GM18870 (cell line): Measurements from ENCODE around the gene RESP18.
"Not testable (repeated sequence)": the region's sequence is repeated elsewhere in the genome, so short reads cannot be mapped to it uniquely, and the experiment has no call there.

ENCODE experiments used
- ATAC-seq: cut with Tn5 transposase; IDR thresholded peaks from one replicate; pipeline ENCODE4 v1.9.1; 2021; ENCODE audit warnings: moderate library complexity; ENCODE audit not compliant: unreplicated experiment

The RESP18 gene

DNA sequence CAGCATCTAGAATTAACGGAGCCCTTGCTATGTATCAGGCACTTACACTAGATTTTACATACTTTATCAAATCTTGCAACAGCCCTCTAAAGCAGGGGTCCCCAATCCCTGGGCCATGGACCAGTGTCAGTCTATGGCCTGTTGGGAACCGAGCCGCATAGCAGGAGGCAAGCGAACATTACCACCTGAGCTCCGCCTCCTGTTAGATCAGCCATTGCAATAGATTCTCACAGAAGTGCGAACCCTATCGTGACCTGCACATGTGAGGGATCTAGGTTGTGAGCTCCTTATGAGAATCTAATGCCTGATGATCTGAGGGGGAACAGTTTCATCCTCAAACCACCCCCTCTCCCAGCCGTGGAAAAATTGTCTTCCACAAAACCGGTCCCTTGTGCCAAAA, 39.9 kb downstream of the RESP18 start:
- no peak for ATAC-seq

DNA sequence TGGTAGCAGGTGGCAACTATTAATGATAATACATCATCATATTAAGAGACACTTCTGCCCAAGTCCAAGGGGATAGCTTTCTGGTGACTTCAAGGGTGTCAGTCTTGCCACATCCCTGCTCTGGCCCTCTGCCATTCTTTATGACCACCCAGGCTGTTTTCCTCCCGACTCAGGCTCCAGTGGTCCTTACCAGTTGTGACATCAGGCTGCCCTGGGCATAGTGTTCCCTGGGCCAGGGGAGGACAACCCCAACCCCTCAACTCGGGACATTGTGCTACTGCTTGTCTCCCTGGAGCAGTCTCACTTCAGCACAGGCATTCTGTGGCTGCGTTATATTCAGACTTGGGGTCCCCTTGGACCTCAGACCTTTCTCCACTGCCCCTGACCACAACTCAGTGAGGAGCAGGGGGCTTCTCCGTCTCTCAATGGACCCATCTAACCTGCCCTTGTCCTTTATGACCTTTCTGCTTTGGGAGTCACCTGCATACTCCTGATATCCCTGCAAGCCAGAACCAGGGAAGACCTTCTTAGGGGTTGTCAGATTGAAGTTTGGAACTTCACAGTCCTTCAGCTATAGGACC, 40.5 kb downstream of the RESP18 start:
- no peak for ATAC-seq

DNA sequence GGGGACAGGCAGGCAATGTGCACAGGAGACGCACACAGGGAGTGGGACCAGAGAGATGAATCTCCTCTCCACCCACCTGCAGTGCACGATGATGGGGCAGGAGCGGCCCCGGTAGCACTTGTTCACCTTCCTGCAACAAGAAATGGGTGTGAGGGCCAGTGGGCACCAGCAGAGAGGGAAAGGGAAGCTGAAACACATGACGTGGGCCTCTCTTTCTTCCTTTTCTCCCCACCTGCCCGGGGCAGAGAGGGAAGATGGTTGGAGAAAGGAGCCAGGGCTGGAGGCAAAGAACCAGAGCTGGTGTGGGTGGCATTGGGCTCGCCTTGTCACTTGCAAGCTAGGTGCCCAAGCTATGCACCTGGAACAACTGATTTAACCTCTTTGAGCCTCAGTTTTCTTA, 41.1 kb downstream of the RESP18 start:
- ATAC-seq, result no peak

DNA sequence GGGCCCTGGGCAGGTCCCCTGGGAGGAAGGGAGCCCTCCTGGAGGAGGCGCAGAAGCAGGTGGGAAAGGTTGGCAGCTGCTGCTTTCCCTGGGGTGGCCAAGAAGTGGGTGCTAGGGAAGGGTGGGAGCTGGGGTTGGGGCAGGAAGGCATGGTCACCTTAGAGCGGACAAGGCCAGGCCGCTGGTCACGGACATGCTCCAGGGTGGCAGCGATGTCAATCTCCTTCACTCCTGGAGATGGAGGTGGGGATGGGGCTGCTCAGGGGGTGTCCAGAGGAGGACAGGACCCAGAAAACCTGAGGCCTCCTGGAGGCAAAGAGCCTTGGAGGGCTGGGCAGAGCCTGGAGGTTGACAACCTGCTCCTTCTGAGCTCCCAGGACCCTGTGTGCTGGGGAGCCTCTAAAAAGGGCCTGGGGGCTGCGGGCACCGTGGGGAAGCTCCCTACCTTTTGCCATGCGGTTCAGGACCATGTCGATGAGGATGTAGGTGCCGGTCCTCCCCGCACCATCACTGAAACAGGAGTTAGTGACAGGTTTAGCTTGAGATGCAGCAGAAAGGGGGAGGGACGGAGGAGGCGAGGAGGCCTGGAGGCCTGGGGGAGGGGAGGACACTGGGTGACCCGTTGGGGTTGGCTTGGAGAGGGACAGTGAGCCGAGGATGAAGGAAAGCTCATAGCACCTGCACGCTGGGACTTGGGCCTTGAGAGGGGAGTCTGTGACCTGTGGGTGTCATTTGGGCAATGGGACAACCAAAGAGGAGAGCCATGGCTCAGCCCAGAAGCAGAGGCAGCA, 42.0 kb downstream of the RESP18 start:
- ATAC-seq, result no peak

DNA sequence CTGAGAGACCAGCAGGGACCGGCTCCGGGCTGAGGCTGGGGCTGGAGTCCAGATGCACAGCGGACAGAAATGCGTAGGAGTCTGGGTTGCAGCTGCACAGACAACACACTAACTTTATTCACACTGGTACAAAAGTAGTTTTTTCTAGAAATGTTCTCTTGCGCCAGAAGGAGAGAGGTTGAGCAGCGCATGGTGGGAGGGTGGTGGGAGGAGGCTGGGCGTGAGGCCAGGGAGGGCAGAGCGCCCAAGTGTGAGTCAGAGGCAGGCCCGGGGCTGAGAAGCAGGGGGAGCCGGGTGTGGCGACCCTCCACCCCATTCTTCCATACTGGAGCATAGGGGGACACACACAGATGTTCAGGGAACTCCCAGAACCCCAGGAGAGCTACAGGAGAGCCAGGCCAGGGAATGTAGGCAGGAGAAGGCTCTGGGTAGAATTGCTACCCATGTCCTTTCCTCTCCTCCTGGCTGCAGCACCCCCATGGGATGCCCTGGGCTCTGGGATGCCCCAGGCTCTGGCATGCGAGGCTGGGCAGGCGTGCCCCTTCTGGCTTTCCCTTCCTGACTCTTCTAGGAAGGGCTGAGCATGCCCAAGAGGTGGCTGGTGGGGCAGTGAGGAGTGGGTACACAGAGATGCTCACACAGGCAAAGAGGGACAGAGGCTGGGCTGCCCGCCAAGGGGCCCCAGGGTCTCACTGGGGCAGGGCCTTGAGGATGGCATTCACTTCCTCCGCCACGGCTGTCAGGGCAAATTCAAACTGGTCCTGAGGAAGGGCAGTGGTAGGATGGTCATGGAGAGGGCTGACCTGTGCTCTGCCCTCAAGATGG, 42.8 kb downstream of the RESP18 start:
- ATAC-seq, result no peak

DNA sequence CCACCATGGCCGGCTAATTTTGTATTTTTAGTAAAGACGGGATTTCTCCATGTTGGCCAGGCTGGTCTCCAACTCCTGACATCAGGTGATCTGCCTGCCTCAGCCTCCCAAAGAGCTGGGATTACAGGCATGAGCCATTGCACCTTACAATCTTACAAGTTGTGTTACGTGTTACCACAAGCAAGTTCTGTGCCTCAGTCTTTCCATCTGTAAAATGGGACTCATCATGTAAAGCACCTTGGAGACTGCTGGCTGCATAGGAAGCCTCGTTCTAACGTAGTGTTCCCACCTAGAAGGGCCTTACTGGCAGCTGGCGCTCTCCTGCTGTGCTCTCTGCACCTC, 43.4 kb downstream of the RESP18 start:
- no peak for ATAC-seq

DNA sequence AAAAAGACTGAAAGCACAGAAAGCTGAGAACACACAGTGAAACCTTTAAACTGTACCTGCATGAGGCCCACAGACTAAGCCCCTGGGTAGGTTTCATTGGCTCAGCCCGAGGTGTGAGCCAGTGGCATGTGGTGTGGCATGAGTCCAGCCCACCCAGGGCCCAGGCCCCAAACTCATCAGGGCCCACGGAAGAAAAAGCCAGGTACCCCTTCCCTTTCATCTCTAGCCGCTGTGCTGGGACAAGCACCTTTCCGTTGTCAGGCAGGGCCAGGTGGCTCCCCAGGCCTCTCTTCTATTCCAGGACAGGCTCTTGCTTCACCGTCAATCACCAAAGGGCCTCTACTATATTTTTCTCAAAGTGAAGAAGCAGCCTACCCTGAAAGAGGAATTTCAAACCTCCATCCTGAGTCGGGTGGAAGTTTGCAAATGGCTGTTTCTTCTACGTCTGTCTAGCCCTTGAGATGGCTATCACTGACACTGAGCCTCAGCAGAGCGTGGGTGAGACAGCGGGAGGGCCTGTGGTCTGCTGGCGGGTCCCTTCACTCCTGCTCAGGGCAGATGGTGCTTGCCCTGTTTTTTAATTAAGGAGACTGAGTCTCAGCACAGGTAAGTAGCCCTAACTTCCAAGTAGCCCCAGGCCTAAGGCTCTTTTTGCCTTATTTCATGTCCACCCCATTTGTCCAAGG, 44.8 kb downstream of the RESP18 start:
- no peak for ATAC-seq

DNA sequence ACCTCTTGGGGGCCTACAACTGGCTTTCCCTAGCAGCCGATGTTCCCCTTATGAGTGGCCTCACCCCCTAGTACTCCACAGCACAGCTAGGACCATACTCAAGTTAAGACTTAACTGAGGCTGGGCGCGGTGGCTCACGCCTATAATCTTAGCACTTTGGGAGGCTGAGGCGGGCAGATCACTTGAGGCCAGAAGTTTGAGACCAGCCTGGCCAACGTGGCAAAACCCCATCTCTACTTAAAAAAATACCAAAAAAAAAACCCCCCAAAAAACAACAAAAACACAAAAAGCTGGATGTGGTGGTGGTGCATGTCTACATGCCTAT, 45.5 kb downstream of the RESP18 start:
- not testable (repeated sequence) for ATAC-seq

DNA sequence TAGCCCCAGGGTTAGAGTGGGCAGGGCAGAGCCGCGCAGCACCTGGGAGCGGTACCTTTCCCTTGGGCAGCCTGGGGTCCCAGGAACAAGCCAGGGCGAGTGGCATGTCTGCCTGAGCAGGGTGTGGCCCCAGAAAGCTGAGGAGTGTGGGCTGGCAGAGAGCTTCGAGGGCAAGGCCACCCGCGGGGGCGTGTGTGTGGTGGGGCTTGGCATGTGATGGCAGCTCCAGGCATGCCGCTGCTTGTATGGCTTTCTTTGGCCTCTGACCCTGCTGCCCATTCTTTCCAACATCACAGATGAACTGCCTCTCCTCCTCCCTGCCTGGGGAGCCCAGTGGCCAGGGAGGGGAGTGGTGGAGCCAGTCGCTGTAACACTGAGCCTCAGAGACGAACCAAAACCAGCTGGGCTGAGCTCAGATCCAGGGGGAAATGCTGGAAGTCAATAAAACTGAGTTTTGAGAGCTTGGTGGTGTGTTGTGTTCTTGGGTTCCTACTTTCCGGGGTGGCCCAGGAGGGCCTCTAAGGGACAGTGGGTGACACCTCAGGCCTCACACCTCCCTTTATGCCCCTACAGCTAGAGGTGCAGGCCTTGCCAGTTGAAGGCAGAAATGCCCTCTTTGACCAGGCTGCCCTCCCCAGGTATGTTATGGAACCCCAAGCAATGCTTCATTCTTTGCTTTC, 46.0 kb downstream of the RESP18 start:
- no peak for ATAC-seq

DNA sequence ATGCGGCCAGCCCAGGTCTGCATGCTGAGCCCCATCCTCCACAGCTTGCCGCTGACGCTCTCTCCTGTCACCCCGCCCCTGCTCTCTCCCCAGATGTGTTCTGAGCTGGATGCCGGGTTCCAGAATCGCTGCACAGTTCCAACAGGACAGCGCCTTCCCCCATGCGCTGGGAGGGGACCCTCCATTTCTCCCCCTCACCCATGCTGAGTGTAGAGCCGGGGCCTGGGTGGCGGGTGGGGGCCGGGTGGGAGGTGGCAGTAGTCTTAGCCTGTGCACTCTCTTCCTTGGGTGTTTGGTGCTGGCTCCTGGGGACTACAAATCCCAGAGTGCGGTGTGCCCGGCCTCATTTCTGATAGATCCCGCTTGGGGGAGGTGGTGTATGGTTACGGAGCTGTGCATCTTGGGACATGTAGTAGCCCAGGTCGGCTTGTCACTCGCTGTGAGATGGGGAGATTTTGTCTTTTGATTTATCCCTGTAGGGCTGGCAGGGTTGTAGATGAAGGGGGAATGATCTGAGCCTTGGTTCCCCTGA, 46.6 kb downstream of the RESP18 start:
- ATAC-seq, result no peak

DNA sequence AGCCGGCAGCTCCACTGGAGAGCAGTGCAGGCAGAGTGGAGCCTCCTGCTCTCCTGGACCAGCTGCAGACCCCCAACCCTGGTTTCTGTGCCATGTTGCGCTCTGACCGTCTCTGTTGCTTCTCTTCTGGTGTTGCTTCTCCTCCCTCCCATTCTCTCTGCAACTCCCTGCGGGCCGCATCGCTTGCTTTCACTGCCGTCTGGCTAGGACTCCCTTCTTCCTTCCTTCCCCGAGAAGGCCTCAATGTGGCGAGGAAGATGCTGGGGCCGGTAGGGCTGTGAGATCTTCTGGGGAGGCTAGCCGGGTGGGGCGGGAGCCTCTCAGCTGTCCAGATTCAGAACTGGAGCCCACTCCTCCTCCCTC, 47.2 kb downstream of the RESP18 start:
- ATAC-seq, result no peak

DNA sequence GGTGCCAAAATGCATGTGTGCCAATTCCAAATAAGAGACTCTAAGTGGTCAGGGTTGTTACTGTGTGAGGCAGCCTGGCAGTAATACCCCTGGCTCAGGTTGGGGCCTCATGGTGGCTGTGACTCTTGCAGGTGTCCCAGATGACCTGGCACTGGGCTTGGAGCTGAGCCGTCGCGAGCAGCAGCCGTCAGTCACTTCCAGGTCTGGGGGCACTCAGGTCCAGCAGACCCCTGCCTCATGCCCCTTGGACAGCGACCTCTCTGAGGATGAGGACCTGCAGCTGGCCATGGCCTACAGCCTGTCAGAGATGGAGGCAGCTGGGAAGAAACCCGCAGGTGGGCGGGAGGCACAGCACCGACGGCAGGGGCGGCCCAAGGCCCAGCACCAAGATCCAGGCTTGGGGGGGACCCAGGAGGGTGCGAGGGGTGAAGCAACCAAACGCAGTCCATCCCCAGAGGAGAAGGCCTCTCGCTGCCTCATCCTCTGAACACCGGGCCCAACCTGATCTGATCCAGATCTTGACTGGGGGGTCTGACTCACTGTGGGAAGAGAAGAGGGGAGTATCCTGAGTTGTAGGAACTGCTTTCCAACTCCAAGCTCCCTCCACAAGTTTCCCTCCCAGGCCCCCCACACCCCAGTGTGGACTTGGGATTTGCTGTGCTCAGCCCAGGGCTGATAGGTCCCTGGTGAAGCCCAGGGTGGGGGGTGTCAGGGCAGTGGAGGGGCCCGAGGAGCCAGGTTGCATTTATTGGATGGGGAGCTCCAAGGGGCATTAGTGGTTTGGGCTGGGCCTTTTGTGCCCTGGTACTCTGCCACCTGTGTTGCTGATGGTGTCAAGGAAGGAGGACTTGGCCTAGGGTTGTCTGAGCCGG, 47.8 kb downstream of the RESP18 start:
- ATAC-seq, result no peak

DNA sequence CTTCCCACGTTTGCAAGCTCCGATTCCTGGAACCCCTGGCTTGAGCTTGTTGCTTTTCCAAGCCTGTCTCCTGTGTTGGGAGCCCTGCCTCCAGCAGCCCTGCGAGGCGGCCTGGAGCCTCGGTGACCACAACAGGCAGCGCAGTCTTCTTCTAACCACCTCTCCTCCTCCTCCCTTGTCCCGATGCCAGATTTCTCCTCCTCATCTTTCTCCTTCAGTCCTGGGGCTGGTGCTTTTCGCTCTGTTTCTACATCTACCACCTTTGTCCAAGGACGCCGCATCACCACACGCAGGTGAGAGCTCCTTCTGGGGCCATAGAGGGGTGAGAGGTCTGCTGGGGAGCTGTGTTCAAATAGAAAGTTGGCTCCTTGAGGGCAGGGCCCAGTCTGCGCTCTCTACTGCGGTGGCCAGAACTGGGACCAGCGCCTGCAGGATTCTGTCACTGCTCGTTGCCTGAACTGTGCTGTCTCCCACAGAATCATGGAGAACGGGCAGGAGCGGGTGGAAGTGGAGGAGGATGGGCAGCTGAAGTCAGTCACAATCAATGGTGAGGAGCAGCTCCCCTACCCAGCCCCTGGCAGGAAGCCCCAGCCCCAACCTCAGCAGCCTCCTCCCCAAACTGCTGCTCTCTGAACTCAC, 49.5 kb downstream of the RESP18 start:
- no peak for ATAC-seq

DNA sequence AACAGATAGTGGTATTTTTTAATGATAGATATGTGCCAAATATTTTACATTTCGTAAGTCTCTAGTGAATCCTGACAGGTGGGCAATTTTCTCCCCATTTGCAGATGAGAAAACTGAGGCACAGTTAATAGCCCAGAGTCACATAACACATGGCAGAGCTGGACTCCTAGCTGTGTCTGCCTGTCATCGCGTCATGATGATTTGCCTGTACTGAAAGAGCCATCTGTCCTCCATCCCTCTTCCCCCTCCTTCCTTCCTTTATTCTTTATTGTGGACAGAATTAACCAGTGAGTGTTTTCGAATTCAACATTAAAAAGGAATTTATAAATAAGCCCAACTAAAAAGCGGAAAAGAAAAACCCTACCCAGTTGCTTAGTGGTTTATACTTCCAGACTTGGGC, 50.2 kb downstream of the RESP18 start:
- no peak for ATAC-seq

DNA sequence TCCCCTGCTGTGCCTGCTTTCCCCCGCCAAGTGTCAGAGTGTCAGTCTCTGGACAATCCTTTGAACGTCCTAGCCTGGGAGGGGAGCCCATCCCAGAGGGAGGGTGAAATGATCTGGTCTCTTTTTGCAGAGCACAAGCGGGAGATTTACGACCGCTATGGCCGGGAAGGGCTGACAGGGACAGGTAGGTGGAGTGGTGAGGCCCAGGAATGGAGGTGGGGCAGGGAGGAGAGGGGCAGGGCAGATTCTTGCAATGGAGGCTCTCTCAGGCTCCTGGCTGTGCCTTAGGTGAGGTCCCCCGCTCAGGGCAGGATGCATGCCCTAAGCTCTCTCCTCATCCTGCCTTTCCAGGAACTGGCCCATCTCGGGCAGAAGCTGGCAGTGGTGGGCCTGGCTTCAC, 51.0 kb downstream of the RESP18 start:
- ATAC-seq, result no peak

DNA sequence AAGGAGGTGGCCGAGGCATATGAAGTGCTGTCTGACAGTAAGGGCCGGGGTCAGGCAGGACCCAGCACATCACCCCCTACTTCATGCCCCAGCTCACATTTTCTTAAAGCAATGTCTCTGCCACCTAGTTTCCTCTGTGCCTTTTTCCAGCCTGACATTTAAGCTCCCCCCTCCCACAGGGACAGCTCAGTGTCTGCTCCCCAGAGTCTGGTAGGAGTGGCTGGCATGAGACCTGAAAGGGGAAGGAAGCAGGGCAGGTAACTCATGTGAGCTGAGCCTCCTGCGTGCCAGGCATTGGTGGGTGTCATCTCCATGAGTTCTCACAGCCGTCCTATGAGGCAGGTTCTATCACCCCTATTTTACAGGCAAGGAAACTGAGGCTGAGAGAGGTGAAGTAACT, 51.9 kb downstream of the RESP18 start:
- no peak for ATAC-seq

DNA sequence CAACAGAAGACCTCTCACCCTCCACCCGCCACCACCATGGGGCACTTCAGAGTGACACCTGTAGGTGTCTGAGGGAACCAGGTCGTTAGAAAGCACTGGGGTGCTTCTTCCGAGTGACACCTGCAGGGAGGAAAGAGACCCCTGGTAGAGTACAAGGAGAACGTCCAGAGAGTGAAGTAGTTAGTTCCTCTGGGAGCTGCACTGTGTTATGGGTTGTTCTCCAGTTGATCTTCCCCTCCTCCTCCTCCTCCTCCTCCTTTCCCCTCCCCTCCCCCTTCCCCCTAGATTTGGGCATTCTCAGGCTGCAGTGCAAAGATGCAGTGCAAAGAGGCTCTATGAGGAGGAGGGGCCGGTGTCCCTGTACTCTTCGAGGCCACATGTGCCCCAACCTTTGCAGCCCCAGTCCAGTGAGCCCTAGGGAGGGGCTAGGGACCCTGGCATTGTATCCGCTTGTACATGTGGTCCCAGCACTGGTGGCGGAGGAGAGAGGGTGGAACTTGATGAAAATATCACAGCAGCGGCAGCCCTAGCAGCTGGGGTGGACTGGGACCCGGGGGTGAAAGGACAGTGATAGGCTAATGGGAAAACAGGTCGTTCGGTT, 52.5 kb downstream of the RESP18 start:
- ATAC-seq, result no peak

DNA sequence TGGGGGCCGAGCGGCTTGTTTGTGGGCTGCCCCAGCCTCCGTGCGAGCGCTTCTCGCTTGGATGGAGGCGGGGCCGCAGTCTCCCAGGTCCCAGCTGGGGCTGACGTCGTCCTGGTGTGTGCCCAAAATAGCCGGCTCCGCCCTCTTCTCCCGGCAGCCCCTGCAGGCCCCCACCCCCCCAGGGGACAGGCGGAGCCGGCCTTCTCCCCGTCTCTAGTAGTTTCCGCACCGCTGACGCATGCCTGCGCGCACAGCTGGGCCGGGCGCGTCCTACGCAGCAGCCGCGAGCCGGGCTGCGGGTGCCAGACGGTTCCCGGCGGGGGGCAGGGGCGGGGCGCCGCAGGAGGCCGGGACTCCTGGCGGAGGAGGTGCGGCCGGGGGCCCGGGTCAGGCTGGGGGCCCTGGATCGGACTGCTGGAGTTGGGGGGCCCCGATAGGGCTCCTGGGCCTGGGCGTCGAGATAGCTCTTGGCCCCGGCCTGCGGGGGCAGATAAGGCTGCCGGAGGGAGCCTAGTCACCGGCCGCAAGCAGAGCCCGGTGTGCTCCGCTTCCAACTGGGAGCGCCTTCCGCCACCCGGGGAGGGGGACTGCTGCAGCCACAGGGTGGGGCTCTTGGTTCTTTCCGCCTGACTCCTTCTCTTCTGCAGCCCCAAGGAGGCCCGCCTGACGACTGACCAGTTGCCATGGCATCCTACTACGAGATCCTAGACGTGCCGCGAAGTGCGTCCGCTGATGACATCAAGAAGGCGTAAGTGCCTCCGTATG, 53.2 kb downstream of the RESP18 start, which contains the start of gene DNAJB2:
TSS of gene DNAJB2 (plus strand) at position 216 of the 765 bp plus-strand sequence. CDS start at position 684, 468 bp downstream.
- ATAC-seq, result peak; percentile 79
